GM18909 (cell line): ENCODE data around the gene PEPD.

ENCODE experiments used
- ATAC-seq: cut with Tn5 transposase; IDR thresholded peaks from one replicate; pipeline ENCODE4 v1.9.1; 2021; ENCODE audit warnings: mild to moderate bottlenecking; ENCODE audit not compliant: unreplicated experiment, poor library complexity

Gene PEPD

DNA sequence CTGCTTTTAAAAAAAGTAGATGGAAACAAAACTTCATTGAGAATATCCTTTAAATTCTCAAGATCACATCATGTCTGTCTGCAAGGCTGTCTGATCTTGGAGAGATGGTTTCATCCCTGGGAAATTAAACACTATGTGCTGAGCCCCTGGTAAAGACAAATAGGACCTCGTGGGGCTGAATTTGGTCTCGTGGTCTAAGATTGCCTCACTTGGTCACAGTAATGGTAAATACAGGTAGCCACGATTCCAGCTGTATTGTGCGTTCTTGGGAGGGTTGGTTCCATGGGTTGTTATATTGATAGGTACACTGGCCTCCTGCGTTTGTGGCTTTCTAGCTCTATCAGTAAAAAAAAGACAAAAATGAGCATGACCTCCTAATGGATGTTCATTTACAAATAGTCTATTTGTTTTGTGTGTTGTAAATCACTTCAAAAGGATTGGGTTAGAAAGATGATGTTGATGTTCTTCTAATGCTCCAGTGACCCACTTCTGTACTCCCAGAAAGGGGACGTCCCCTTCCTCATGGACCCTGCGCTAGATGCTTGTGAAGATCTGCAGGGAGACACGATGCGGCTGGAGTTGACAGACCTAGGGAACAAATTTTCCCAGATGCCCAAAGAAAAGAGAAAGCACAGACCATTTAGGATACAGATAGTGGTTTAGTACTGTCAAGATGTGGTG lies 146.3 kb downstream of the PEPD start:
- no peak for ATAC-seq

DNA sequence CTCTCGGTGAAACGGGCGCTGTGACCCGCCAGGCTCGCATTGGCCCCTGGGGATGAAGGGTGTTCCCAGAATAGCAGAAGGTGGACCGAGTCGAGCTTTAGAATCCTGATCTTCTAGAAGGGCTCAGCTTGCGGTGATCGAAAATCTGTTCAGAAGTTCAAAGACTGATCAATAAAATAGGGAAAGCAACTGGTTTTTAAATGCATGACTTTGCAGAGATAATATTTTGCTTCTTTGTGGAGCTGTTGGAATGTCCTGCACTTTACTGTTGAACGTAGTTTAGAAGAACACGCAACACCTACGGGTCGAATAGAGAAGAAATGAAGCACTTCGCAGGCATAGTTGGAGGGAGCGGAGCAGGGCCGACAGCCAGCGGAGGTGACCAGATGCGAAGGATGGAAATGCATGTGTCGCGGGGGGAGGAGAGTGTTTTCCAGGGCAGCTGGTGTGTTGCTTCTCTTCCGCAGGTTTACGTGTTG lies 147.3 kb downstream of the PEPD start:
- no peak for ATAC-seq

DNA sequence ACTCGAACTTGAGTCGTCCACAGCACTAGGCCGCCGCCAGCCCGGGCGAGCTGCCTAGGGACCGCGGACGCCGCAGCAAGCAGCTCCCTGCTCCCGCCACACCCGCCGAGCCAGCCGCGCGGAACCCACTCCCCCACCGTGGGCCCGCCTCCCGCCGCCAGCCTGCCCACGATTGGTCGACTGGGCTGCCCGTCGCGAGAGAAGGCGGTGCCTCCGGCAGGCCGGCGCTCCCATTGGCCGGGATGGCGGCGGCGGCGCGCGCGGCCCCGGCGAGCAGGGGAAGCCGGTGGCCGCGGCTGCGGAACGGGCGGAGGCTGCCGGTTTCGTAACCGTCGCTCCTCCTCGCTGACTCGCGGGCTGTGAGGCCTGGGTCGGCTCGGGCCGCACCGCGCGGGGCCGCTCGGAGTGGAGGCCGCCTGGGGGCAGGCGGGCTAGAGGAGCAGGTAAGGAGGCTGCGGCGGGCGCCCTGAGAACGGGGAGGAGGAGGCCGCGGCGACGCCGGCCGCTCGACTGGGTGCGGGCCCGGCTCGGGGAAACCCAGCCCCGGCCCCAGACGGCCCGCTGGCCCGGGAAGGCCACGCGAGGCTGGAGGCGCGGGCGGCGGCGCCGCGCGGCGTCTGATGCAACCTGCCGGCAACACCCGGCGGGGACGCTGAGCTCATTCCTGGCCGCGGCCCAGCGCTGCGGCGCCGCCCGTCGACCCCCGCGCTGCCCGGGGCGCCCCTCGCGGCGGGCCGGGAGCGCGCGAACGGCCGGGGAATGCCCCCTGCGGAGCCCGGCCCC lies 147.9 kb downstream of the PEPD start, which contains the start of gene CEBPG:
CEBPG (plus strand) TSS at position 257 of the 783 bp plus-strand sequence. CDS start 5,531 bp downstream, outside the sequence.
- peak; percentile 92 for ATAC-seq

DNA sequence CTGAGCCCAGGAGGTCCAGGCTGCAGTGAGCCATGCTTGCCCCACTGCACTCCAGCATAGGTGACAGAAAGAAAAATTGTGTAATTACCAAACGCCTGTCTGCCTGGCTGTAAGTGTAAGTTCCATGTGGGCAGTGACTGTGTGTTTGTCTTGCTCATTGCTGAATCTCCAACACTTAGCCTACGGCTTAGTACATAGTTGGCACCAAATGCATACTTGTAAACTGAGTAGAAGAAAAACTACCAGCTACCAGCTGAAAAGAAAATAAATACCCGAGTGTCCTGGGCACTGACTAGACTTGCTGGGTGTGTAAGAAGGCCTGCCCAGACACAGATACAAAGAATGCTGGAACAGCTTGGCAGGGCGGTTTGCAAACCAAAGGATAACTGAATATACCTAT lies 150.8 kb downstream of the PEPD start:
- no peak for ATAC-seq

DNA sequence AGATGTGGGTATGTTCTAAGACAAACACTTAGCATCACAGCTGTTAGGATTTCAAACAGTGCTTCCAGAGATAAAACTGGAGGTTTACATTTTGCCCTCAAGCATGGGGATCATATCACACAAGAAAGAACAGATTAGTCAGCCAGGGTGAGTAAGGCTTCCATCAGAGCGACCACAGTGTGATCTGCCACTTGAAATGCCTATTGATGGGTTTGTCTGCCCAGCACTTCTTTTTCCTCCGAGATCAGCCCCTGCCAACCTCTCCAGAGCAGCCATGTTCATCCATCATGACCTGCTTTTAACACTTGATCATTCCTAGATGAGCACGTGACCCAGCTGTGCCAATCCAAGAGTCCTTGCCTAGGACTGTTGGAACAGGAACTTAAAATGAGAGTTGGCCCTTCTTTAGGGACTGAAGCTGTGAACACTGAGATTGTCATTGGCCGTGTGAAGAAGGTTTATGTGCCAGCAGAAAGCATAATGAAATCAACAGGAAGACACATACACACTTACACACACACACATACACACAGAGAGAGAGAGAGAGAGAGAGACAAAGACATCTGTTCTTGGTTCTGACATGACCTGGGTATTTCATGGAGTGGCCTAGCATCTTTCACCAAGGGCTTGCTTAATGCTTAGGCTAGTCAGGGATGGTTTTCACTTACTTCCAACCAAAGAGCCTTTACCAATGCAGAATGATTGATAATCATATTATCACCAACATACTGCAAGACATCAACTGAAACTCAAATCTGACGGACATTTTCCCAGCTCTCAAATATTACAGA lies 153.3 kb downstream of the PEPD start:
- no peak for ATAC-seq

DNA sequence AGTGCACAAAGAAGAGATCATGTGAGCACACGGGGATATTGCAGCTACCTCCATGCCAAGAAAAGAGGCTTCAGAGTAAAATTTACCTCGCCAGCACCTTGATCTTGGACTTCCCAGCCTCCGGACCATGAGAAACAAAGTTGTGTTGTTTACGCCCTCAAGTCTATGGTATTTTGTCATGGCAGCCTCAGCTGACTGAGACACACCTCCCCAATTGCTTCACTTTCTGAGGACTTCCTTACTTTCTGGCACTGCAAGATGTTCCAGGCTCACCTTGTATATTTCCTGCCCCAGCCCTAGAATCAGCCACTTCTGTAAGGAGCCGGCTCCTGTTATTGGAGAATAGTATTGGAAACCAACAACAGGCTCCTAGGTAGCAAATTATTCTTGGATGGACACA lies 154.7 kb downstream of the PEPD start:
- ATAC-seq = no peak

DNA sequence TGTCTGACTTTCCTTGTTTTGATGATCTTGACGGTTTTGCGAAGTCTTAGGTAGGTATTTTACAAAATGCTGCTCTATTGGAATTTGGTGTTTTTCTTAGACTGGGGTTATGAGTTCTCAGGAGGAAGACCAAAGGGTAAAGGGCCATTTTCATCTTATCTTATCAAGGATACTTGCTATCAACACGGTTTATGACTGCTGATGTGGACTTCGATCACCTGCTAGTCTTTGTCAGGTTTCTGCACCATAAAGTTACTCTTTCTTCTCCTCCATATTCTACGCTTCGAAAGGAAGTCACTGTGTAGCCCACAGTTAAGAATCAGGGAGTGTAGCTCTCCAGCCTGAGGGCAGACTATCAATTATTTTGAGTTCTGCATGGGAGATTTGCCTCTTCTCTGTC lies 155.5 kb downstream of the PEPD start:
- no peak for ATAC-seq

DNA sequence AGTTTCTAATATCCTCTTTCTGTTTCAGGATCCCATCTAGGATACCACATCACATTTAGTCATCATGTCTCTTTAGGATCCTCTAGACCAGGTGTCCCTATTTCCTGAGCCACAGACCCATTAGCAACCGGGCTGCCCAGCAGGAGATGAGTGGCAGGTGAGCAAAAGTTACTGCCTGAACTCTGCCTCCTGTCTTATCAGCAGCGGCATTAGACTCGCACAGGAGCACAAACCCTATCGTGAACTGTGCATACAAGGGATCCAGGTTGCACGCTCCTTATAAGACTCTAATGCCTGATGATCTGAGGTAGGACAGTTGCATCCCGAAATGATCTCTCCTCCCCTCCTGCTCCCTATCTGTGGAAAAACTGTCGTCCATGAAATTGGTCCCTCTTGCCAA lies 155.9 kb downstream of the PEPD start:
- no peak for ATAC-seq

DNA sequence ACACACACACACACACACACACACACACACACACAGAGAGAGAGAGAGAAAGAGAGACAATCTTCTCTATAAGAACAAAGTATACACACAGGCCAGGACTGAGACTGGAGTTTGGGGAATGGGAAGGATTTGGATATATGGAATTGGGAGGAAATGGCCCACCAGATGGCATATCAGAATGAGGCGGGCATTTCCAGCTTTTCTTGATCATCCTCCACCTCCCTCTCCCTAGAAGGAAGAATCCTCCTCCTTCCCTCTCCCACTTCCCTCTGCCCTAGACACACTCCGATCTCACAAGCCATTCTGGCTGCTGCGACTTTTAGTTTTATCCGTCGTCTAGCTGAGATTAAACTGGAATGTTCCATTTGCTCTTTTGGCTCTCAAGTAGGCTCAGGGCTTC lies 158.1 kb downstream of the PEPD start:
- ATAC-seq = no peak

DNA sequence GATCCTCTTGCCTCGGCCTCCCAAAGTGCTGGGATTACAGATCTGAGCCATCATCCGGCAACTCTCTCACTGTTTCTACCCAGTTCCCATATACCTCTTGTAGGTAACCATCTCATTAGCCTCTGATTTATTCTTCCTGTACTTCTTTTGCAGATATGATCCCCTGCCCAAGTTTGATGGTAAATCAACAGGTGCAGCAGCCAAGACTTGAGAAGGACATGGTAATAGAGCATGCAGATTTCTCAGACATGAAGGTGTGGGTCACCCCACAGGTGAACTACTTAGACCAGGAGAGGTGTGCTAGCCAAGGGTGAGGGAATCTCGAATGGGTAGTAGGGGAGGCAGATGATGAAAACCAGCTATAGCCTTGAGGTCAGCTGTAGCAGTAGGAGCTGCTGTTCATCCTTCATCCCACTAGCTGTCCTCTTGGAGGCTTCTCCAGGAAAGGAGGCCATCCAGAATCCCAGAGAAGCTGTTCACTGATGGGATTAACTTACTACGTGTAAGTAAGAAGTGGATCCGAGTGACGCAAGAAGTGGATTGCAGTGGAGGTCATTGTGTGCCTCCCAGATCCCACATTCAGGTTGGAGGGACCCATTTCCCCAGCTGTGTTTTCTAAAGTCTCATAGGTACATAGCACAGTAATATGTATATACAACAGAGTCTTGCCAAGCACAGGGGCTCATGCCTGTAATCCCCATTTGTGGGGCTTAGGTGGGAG lies 158.9 kb downstream of the PEPD start:
- no peak for ATAC-seq

DNA sequence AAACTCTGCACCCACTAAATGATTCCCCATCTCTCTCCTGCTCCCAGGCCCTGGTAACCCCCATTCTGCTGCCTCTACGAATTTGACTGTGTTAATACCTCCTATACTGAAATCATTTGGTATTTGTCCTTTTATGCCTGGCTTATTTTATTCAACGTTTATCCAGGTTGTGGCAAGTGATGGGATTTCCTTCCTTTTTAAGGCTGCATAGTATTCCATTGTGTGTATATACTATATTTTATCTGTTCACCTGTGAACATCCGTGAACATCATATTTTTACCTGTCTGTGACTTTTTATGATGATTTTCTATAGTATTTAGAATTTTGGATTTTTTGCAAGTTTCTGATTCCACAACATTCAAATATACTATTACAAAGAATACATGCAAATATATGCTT lies 162.0 kb downstream of the PEPD start:
- no peak for ATAC-seq

DNA sequence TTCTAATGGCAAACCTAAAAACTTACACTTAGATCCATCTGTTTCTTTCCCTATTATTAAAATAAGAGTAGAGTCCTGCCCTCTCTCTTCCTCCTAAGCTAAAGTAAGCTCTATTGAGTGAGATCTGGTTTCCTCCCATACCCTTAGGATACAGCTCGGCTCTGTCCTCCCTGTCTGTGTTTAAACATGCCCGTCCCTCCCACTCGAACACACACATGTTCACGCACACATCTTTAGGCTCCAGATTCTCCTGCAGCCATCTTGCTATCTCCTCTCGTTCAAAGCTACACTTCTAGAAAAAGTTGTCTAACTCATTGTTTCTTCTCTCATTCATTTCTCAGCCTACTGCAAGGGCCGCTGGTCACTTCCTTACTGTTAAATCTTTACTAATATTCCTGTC lies 163.2 kb downstream of the PEPD start:
- ATAC-seq = no peak

DNA sequence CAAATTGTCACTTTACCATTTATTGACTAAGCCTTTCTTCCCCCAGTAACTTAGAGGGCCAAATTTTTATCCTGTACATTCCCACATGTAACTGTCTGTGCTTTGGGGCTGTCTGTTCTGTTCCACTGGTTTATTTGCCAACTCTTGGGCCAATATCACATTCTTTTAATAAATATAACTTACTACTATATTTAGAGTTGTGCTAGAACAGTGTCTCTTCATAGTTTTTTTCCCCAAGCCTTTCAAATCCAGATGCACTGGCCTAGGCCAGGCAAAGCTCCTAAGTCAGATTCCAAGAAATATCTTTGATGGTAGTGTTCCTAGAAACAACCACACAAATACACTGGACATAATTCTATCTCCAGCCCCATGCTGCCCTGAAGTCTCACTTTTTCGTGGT lies 164.0 kb downstream of the PEPD start:
- no peak for ATAC-seq

DNA sequence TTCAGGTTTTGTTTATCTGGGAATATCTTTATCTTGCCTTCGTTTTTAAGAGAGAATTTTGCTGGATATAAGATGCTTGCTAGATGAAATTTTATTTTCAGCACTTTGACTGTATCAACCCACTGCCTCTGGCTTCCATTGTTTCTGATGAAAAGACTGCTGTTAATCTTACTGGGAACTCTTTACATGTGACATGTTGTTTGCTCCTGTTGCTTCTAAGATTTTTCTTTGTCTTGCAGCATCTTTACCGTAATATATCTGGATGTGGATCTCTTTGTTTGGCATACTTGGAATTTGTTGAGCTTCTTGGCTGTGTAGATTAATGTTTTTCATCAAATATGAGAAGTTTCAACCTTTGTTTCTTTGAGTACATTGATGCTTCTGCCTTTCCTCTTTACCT lies 166.1 kb downstream of the PEPD start:
- ATAC-seq = no peak

DNA sequence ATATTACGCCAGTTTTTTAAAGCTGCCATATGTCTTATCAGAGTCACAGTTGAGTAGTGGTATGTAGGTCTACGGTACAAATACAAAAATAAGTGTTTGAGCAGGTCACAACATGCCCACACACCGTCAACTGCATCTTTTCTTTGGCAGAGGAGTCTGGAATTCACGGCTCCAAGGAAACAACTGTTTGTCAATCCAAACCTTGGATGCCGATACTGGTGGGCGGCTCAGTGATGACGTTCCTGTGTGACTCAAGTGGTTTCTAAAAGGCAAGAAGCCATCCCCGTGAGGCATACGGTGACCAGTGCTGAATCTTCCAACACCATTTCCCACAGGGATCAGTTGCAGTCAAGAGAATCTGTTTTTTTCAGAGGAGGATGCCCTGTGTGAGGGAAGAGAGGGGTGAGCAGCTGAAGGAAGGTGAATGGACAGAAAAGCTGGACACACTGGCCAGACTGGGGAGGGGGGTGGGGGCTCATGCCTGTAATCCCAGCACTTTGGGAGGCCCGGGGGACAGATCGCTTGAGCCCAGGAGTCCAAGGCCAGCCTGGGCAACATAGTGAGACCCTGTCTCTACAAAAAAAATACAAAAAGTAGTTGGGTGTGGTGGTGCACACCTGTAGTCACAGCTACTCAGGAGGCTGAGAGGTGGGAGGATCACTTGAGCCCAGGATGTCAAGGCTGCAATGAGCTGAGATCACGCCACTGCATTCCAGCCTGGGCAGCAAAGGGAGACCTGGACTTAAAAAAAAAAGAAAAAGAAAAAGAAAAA lies 170.9 kb downstream of the PEPD start:
- no peak for ATAC-seq

DNA sequence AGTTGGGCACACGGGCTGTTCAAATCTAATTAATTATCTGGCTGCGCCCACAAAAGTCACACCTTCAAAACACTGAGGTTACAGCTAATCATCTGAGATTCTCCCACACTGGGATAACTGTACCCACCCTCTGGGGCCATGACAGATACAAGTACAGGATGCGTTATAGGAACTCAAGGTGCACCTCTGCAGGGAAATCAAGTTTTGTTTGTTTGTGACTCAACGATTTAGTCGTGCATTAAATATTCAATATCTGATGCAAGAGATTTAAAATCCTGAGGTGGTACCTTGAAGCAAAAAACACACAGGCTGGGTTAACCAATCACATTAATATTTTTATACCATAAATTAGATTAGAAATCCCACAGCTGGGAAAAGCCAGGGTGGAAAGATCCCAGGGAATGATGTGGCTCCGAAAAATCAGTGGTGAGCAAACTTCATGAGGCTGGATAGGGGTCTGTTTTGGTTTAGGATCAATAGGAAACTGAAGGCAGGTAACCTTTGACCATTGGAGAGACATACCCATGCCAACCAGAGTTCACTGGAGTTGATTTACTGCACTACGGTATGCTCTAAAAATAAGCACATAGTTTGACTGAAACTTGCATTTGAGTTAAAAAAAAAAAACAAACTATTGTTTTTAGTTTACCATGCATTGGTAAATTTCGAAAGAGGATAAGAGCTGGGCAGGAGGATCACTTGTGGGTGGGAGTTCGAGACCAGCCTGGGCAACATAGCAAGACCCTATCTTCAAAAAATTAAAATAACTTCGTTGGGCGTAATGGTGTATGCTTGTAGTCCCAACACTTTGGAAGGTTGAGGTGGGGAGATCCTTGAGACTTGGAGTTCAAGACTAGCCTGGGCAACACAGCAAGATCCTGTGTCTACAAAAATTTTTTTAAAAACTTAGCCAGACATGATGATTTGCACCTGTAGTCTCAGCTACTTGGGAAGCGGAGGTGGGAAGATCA lies 172.0 kb downstream of the PEPD start:
- no peak for ATAC-seq

DNA sequence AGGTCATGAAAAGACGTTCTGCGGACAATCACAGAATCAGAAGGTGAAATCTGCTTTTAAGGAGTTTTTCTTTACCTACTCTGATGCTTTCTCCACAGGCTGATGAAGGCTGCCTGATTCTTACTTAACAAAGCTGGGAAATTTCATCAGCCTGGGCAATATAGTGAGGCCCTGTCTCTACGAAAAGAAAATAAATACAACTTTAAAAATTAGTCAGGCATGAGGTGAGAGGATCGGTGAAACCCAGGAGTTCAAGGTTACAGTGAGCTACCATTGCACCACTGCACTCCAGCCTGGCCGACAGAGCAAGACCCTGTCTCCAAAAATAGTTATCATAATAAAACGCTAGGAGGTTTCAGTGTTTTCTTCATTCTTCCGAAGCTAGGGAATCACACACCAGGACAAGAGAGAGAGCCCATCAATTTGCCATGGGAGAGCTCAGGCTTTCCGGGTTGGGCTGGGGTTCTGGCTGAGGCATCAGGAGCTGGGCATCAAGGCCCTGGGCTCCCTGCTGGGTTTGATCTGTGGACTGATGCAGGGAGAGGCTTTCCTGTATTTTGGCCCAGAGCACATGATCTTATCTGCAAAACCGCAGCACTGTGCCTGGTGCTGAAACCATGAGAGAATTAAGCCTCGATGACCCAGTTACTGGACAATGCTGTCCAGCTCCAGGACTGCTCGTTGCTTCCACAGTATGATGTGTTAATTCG lies 173.1 kb downstream of the PEPD start:
- ATAC-seq = no peak

DNA sequence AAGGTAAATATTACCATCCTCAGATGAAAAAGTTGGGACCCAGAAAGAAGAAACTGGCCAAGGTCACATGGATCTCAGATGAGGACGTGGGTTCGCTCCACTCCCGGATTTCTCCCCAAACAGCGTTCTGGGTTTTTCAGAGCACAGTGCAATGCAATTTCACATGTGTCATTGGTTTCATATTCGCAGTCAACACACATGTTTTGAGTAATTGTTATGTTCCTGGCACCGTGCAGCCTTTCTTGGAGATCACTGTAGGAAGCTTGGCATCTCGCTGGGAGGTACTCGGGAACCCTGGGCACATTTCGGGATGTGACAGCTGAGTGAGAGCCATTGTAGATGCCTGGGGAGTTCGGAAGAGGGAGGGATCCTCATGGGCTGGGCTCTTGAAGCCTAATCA lies 174.3 kb downstream of the PEPD start:
- no peak for ATAC-seq
